IPS-18a (cell line): ENCODE measurements around the gene BORCS8.
A peak's percentile ranks its signal among the peaks of the same experiment; 100 is the strongest.
"Not testable (repeated sequence)": the region's sequence is repeated elsewhere in the genome, so short reads cannot be mapped to it uniquely, and the experiment has no call there.

Source experiments
- H3K27ac ChIP-seq: one replicate; pipeline ENCODE4 v1.5.1; 2013; ENCODE audit warnings: low read length
- H3K27me3 ChIP-seq: one replicate; pipeline ENCODE4 v1.6.1; 2013; ENCODE audit warnings: mild to moderate bottlenecking, low read length; ENCODE audit not compliant: control insufficient read depth, insufficient read depth
- H3K36me3 ChIP-seq: one replicate; pipeline ENCODE4 v1.6.1; 2013; ENCODE audit warnings: low read depth, low read length; ENCODE audit not compliant: control insufficient read depth
- H3K4me1 ChIP-seq: one replicate; pipeline ENCODE4 v1.6.1; 2013; ENCODE audit warnings: low read depth, low read length; ENCODE audit not compliant: control insufficient read depth
- H3K4me3 ChIP-seq: one replicate; pipeline ENCODE4 v1.5.1; 2013; ENCODE audit warnings: low read length
- H3K9ac ChIP-seq: one replicate; pipeline ENCODE4 v1.6.1; 2013; ENCODE audit warnings: mild to moderate bottlenecking, low read length, moderate library complexity
- H3K9me3 ChIP-seq: one replicate; pipeline ENCODE4 v1.6.1; 2013; ENCODE audit warnings: low read depth, low read length; ENCODE audit not compliant: control insufficient read depth

BORCS8 gene

DNA sequence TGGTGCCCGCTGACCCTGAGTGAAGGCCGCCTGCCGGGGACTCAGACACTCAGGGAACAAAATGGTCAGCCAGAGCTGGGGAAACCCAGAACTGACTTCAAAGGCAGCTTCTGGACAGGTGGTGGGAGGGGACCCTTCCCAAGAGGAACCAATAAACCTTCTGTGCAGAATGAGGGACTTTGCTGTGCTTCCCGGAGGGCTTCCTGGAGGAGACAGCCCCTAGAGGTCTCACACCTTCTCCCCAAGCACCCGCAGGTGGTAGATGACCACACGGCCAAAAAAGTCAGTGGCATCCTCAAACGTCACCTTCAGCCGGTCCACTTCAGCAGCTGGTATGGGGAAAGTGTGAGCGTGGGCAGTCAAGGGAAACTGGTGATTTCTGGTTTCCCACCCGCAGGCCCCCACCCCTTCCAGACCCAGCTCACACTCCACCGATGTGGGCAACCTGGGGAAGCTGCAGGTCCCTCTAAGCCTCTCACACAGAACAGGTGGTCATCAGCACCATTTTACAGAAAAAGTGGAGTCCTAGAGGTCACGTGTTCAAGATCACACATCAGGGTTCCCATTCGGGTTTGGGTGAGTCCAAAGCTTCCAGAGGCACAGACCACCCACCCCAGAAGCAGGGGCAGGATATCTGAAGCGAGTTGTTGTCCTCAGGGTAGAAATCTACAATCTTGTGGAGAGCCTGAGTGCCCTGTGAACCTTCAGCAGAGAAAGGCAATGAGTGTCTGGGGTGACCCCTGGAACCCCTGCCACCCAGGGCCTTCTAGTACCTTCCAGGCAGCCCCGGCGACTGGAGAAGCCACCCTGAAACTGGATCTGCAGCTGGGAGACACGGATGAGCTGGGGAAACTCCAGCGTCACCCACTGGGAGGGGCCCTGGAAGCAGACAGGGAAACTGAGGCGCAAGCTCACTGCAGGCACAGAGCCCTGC, 10.0 kb upstream of the BORCS8 start:
- Histone ChIP-seq H3K4me3 (peak overlapping the region; percentile 80), H3K27ac (no peak overlapping the region), H3K9me3 (no peaks in the 10 kb centered on the region), H3K27me3 (peaks cover 31% of the 10 kb centered on the region), H3K4me1 (peaks cover 7% of the 10 kb centered on the region), H3K36me3 (peaks cover 18% of the 10 kb centered on the region), H3K9ac (peak overlapping the region; percentile 79)

- H3K36me3 ChIP-seq = peaks cover 15% of the 10 kb centered on the region
- H3K4me1 ChIP-seq = no peaks in the 10 kb centered on the region
- no peak overlapping the region for H3K9ac ChIP-seq
- no peaks in the 10 kb centered on the region for H3K9me3 ChIP-seq
- H3K27ac ChIP-seq = no peak overlapping the region
- no peak overlapping the region for H3K4me3 ChIP-seq
- no peaks in the 10 kb centered on the region for H3K27me3 ChIP-seq
These were observed 2.0 kb upstream of the BORCS8 start for GRCh38 chr19:19193926-19194325.

DNA sequence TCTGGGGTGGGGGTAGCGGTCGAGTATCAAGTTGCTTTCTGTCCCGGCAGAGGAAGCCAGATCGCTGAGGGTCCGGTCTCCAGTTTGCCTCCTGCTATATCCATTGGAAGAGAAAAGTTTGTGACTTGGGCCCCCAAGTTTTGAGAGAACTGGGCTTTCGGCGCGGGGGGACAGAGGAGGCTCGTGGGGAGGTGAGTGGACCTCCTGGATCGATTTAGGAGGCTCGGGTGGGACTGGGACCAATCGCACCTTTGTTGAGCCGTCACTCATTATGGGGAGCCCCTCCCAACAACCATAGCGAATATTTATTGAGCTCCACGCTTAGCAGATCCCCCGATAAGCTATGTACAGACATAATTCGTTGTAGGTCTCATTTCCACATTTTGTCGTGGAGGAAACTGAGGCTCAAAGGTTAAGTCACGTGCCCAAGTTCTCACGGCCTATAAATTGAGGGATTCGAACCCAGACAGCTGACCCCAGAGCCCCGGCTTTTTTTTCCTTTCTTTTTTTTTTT, 1.0 kb upstream of the BORCS8 start:
- H3K27ac ChIP-seq = peak overlapping the region; percentile 9
- H3K4me1 ChIP-seq = no peaks in the 10 kb centered on the region
- no peaks in the 10 kb centered on the region for H3K9me3 ChIP-seq
- peaks cover 5% of the 10 kb centered on the region for H3K36me3 ChIP-seq
- H3K27me3 ChIP-seq = no peaks in the 10 kb centered on the region
- H3K4me3 ChIP-seq = peak overlapping the region; percentile 98
- peak overlapping the region; percentile 53 for H3K9ac ChIP-seq

- H3K9me3 ChIP-seq = no peaks in the 10 kb centered on the region
These were observed 229 bp downstream of the BORCS8 start for GRCh38 chr19:19191768-19192077.

DNA sequence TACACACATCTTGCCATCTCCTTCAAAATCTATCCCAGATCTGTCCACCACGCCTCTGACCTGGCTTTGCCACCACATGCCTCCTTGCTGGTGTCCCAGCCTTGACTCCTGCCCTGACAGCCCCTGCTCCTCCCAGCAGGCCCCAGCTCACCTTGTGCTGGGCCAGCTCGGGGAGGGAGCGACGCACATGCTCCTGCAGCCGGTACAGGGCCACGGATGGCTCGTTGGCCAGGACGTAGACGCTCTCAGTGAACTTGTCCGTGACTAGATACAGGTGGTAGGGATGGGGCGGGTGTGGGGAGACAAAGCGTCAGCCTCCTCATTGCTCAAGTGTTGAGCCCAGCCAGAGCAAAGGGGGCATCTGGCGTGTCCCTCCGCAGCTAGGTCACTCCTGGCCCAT, 5.2 kb downstream of the BORCS8 start:
- no peak overlapping the region for H3K27ac ChIP-seq

More at GRCh38 chr19:19191768-19192077, 229 bp downstream of the BORCS8 start:
- H3K27ac ChIP-seq = peak overlapping the region; percentile 51
- H3K27me3 ChIP-seq = no peaks in the 10 kb centered on the region
- peak overlapping the region; percentile 78 for H3K9ac ChIP-seq
- no peaks in the 10 kb centered on the region for H3K4me1 ChIP-seq
- no peaks in the 10 kb centered on the region for H3K36me3 ChIP-seq
- H3K4me3 ChIP-seq = peak overlapping the region; percentile 98

GRCh38 chr19:19185853-19186740, 5.9 kb downstream of the BORCS8 start:
- Histone ChIP-seq H3K9ac (no peak overlapping the region), H3K27ac (no peak overlapping the region), H3K36me3 (peaks cover 8% of the 10 kb centered on the region)

More for the DNA sequence above, 5.2 kb downstream of the BORCS8 start:
- Histone ChIP-seq H3K9me3 (no peaks in the 10 kb centered on the region), H3K4me1 (no peaks in the 10 kb centered on the region), H3K4me3 (no peak overlapping the region), H3K27me3 (no peaks in the 10 kb centered on the region), H3K9ac (no peak overlapping the region), H3K36me3 (peaks cover 5% of the 10 kb centered on the region)

DNA sequence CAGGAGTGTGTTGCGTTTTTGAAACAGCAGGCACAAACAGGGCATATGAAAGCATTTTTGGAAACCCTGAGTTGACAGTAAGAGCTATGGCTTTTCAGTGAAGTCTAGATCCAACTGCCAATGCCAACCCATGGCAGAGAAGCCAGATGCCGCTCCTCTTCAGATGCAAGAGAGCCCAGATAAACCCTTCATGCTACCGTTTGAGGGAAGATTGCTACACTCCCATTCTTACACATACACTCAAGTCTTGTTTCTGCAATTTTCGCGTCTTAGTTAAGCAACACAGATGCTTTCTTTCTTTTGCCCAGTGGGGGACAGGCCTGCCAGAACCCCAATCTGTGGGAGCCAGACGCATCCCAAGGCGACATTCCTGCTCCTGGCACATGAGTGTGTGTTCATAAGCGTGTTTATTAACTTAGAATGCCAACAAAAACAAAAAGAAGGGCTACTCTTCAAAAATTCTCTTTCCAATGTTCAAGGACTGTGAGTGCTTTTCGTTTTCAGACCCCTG, 10.4 kb downstream of the BORCS8 start:
- H3K4me1 ChIP-seq = no peaks in the 10 kb centered on the region
- H3K36me3 ChIP-seq = peaks cover 8% of the 10 kb centered on the region
- H3K9ac ChIP-seq = no peak overlapping the region
- H3K9me3 ChIP-seq = no peaks in the 10 kb centered on the region
- no peaks in the 10 kb centered on the region for H3K27me3 ChIP-seq
- no peak overlapping the region for H3K4me3 ChIP-seq
- no peak overlapping the region for H3K27ac ChIP-seq

More at GRCh38 chr19:19185853-19186740, 5.9 kb downstream of the BORCS8 start:
- Histone ChIP-seq H3K4me1 (no peaks in the 10 kb centered on the region), H3K4me3 (no peak overlapping the region), H3K27me3 (no peaks in the 10 kb centered on the region), H3K9me3 (no peaks in the 10 kb centered on the region)

- H3K9ac ChIP-seq = no peak overlapping the region
- H3K4me1 ChIP-seq = no peaks in the 10 kb centered on the region
- H3K27me3 ChIP-seq = no peaks in the 10 kb centered on the region
These were observed 12.2 kb downstream of the BORCS8 start for GRCh38 chr19:19179548-19180441.

GRCh38 chr19:19176950-19177349, 15.0 kb downstream of the BORCS8 start:
- no peaks in the 10 kb centered on the region for H3K4me1 ChIP-seq
- no peaks in the 10 kb centered on the region for H3K27me3 ChIP-seq
- no peaks in the 10 kb centered on the region for H3K9me3 ChIP-seq
- no peak overlapping the region for H3K9ac ChIP-seq
- H3K4me3 ChIP-seq = no peak overlapping the region
- no peak overlapping the region for H3K27ac ChIP-seq
- H3K36me3 ChIP-seq = peaks cover 3% of the 10 kb centered on the region

More at GRCh38 chr19:19179548-19180441, 12.2 kb downstream of the BORCS8 start:
- Histone ChIP-seq H3K27ac (no peak overlapping the region), H3K36me3 (peaks cover 8% of the 10 kb centered on the region), H3K9me3 (no peaks in the 10 kb centered on the region), H3K4me3 (no peak overlapping the region)

GRCh38 chr19:19173243-19173642, 18.7 kb downstream of the BORCS8 start:
- peaks cover 32% of the 10 kb centered on the region for H3K27me3 ChIP-seq
- not testable (repeated sequence) for H3K36me3 ChIP-seq, H3K27ac ChIP-seq, H3K4me3 ChIP-seq, H3K9ac ChIP-seq, H3K4me1 ChIP-seq, H3K9me3 ChIP-seq
